ENCODE measurements around the gene ASB13. TPM values are rescaled to one million over a fixed set of nuclear protein-coding genes. Genes with fewer than 3 reads are reported as not detected.

Gene ASB13
- total and polyA plus RNA-seq, 2 of the 13 experiments (the other 11 are each of a cell fraction or from before 2014, with no cell fraction given) = 9.3 to 15.4 TPM

DNA sequence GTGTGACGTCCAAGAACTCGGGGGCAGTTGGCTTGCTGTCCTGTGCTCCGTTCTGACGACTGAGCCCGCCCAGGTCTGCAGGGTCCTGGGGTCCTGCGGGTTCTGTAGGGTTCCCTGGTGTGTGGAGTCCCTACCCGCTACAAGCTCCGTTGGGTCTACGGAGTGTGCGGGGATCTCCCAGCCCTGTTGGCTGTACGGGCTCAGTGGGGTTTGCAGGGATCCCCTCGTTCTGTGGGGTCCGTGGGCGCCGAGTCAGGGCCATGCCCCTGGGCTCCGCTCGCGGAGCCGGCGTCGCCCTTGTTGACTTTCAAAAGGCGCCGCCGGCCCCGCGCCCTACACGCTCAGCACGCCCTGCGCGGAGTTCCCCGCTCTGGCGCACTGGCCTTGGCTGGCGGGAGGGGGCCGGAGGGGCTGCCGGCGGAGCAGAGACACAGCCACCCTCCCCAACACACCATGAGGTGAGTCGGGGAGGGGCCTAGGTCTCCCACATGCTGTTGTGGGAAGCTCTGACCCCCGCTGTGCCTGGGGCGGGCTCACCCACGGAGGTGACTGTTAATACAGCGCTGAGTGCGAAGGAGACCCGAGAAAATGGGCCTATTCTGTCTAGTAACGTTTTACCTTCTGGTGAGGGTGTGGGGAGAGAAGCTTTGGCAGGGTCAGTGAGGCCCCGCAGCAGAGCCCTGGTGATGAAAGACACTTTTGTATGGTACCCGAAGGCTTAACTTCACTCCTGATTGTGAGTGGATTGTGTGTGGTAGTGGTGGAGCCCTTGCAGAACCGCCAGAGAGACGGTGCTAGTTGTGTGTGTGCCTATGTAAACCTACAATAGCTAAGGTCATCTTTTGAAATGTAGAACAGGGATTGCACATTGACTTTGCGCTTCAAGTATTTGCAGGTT lies 26.3 kb upstream of the ASB13 start (continued):
- TF ChIP-seq, protein P1, sequence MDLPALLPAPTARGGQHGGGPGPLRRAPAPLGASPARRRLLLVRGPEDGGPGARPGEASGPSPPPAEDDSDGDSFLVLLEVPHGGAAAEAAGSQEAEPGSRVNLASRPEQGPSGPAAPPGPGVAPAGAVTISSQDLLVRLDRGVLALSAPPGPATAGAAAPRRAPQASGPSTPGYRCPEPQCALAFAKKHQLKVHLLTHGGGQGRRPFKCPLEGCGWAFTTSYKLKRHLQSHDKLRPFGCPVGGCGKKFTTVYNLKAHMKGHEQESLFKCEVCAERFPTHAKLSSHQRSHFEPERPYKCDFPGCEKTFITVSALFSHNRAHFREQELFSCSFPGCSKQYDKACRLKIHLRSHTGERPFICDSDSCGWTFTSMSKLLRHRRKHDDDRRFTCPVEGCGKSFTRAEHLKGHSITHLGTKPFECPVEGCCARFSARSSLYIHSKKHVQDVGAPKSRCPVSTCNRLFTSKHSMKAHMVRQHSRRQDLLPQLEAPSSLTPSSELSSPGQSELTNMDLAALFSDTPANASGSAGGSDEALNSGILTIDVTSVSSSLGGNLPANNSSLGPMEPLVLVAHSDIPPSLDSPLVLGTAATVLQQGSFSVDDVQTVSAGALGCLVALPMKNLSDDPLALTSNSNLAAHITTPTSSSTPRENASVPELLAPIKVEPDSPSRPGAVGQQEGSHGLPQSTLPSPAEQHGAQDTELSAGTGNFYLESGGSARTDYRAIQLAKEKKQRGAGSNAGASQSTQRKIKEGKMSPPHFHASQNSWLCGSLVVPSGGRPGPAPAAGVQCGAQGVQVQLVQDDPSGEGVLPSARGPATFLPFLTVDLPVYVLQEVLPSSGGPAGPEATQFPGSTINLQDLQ (CRISPR knock-in tag; IDR thresholded peaks at IDR 0.05) = peak; percentile 36; the same call in 1 of the 2 replicates
- TF ChIP-seq CHD4 (IDR thresholded peaks at IDR 0.05; ENCODE audit: borderline replicate concordance, low read length) = no peak
- TF ChIP-seq SCMH1 (CRISPR knock-in tag; IDR thresholded peaks at IDR 0.05; ENCODE audit: borderline replicate concordance) = no peak
- peak; percentile 58; the same call in 1 of the 2 replicates for TF ChIP-seq ZSCAN25 (CRISPR knock-in tag; IDR thresholded peaks at IDR 0.05)
- TF ChIP-seq, protein P2, sequence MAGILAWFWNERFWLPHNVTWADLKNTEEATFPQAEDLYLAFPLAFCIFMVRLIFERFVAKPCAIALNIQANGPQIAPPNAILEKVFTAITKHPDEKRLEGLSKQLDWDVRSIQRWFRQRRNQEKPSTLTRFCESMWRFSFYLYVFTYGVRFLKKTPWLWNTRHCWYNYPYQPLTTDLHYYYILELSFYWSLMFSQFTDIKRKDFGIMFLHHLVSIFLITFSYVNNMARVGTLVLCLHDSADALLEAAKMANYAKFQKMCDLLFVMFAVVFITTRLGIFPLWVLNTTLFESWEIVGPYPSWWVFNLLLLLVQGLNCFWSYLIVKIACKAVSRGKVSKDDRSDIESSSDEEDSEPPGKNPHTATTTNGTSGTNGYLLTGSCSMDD (CRISPR knock-in tag; IDR thresholded peaks at IDR 0.05) = no peak
- TF ChIP-seq RFXAP (CRISPR knock-in tag; IDR thresholded peaks at IDR 0.05; ENCODE audit: borderline replicate concordance) = 0 out of 2 replicates have a peak, but pooled peaks have one; percentile 25
- peak; percentile 76; the same call in 1 of the 2 replicates for TF ChIP-seq ARHGAP35 (CRISPR knock-in tag; IDR thresholded peaks at IDR 0.05; ENCODE audit: borderline replicate concordance)
- TF ChIP-seq NFE2L1 (CRISPR knock-in tag; IDR thresholded peaks at IDR 0.05; ENCODE audit: borderline replicate concordance) = no peak
- no peak for TF ChIP-seq MBD4 (IDR thresholded peaks at IDR 0.05; ENCODE audit: borderline replicate concordance, low read length)
- TF ChIP-seq, protein P3, sequence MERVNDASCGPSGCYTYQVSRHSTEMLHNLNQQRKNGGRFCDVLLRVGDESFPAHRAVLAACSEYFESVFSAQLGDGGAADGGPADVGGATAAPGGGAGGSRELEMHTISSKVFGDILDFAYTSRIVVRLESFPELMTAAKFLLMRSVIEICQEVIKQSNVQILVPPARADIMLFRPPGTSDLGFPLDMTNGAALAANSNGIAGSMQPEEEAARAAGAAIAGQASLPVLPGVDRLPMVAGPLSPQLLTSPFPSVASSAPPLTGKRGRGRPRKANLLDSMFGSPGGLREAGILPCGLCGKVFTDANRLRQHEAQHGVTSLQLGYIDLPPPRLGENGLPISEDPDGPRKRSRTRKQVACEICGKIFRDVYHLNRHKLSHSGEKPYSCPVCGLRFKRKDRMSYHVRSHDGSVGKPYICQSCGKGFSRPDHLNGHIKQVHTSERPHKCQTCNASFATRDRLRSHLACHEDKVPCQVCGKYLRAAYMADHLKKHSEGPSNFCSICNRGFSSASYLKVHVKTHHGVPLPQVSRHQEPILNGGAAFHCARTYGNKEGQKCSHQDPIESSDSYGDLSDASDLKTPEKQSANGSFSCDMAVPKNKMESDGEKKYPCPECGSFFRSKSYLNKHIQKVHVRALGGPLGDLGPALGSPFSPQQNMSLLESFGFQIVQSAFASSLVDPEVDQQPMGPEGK (CRISPR knock-in tag; IDR thresholded peaks at IDR 0.05) = peak; percentile 99
- TF ChIP-seq ZSCAN29 (CRISPR knock-in tag; conservative IDR thresholded peaks at IDR 0.05) = no peak
- peak; percentile 63 for TF ChIP-seq RBM22 (optimal IDR thresholded peaks at IDR 0.05; ENCODE audit: low read length)
- peak; percentile 74; the same call in 1 of the 2 replicates for TF ChIP-seq ZKSCAN8 (CRISPR knock-in tag; IDR thresholded peaks at IDR 0.05; ENCODE audit: borderline replicate concordance)
- peak; percentile 90 for TF ChIP-seq HOXD1 (CRISPR knock-in tag; IDR thresholded peaks at IDR 0.05)
- TF ChIP-seq, protein P4, sequence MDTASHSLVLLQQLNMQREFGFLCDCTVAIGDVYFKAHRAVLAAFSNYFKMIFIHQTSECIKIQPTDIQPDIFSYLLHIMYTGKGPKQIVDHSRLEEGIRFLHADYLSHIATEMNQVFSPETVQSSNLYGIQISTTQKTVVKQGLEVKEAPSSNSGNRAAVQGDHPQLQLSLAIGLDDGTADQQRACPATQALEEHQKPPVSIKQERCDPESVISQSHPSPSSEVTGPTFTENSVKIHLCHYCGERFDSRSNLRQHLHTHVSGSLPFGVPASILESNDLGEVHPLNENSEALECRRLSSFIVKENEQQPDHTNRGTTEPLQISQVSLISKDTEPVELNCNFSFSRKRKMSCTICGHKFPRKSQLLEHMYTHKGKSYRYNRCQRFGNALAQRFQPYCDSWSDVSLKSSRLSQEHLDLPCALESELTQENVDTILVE (CRISPR knock-in tag; IDR thresholded peaks at IDR 0.05) = peak; percentile 73; the same call in 1 of the 2 replicates
- no peak for TF ChIP-seq ATF7 (IDR thresholded peaks at IDR 0.05)
- TF ChIP-seq ATF7 (CRISPR knock-in tag; IDR thresholded peaks at IDR 0.05) = no peak
- TF ChIP-seq, protein P5, sequence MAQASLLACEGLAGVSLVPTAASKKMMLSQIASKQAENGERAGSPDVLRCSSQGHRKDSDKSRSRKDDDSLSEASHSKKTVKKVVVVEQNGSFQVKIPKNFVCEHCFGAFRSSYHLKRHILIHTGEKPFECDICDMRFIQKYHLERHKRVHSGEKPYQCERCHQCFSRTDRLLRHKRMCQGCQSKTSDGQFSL (CRISPR knock-in tag; IDR thresholded peaks at IDR 0.05) = no peak
- TF ChIP-seq ZNF460 (CRISPR knock-in tag; IDR thresholded peaks at IDR 0.05; ENCODE audit: borderline replicate concordance) = peak; percentile 35; the same call in 1 of the 2 replicates
- no peak for TF ChIP-seq ZNF12 (CRISPR knock-in tag; IDR thresholded peaks at IDR 0.05)
- no peak for TF ChIP-seq KDM5A (IDR thresholded peaks at IDR 0.05; ENCODE audit: borderline replicate concordance, low read length)
- no peak for TF ChIP-seq HMGA1 (CRISPR knock-in tag; conservative IDR thresholded peaks at IDR 0.05)
- TF ChIP-seq TEAD2 (CRISPR knock-in tag; IDR thresholded peaks at IDR 0.05) = no peak
